Esophagus (tissue), 2 donors: ENCODE results near the gene OR5H1. TPM values are rescaled to one million over a fixed set of nuclear protein-coding genes. Genes with fewer than 3 reads are reported as not detected.
"Not testable (repeated sequence)": the region's sequence is repeated elsewhere in the genome, so short reads cannot be mapped to it uniquely, and the experiment has no call there.

ENCODE experiments used
- H3K27ac ChIP-seq, 2 donors: one replicate each; pipeline ENCODE4 v1.5.1; 2013; ENCODE audit warnings: low read depth in 2 of 2, mild to moderate bottlenecking in 2 of 2, inconsistent platforms in 1 of 2, low read length in 1 of 2, moderate library complexity in 1 of 2
- H3K27me3 ChIP-seq, 2 donors: one replicate each; pipeline ENCODE4 v1.6.1; 2013; ENCODE audit warnings: low read length in 2 of 2, control low read depth in 1 of 2, mild to moderate bottlenecking in 1 of 2; ENCODE audit not compliant: insufficient read depth in 2 of 2, control insufficient read depth in 1 of 2
- H3K36me3 ChIP-seq, 2 donors: one replicate each; pipeline ENCODE4 v1.6.1; 2013; ENCODE audit warnings: low read length in 1 of 2; ENCODE audit not compliant: control insufficient read depth in 2 of 2, insufficient read depth in 2 of 2
- H3K4me1 ChIP-seq, 2 donors: one replicate each; pipeline ENCODE4 v1.6.1; 2013; ENCODE audit warnings: low read length in 1 of 2; ENCODE audit not compliant: control insufficient read depth in 2 of 2, insufficient read depth in 2 of 2
- H3K4me3 ChIP-seq, 2 donors: one replicate each; pipeline ENCODE4 v1.5.1; 2013; ENCODE audit warnings: low read length in 2 of 2, mild to moderate bottlenecking in 2 of 2, low read depth in 1 of 2, moderate library complexity in 1 of 2
- H3K9me3 ChIP-seq, 2 donors: one replicate each; pipeline ENCODE4 v1.6.1; 2013; ENCODE audit warnings: mild to moderate bottlenecking in 2 of 2, low read depth in 1 of 2, low read length in 1 of 2, moderate library complexity in 1 of 2; ENCODE audit not compliant: control insufficient read depth in 2 of 2, insufficient read depth in 1 of 2
- WGBS, 2 donors: extraction: QIAGEN DNeasy Blood & Tissue Kit; methylation state at CpG; one replicate each; pipeline ENCODE4 v1.1.7; 2013; 5-methylcytosine and 5-hydroxymethylcytosine counted together
- polyA plus RNA-seq, 2 donors: library from polyadenylated mRNA; stranded (reverse); fragments of 200-250 nt; gene quantifications; one replicate each; pipeline ENCODE4 v1.2.3, GENCODE V29; 2013
- donor health status: healthy with polysubstance abuse.
- donor health status: Bipolar disorder and iron deficiency.

Gene OR5H1
- polyA plus RNA-seq, 2 donors: not detected

DNA sequence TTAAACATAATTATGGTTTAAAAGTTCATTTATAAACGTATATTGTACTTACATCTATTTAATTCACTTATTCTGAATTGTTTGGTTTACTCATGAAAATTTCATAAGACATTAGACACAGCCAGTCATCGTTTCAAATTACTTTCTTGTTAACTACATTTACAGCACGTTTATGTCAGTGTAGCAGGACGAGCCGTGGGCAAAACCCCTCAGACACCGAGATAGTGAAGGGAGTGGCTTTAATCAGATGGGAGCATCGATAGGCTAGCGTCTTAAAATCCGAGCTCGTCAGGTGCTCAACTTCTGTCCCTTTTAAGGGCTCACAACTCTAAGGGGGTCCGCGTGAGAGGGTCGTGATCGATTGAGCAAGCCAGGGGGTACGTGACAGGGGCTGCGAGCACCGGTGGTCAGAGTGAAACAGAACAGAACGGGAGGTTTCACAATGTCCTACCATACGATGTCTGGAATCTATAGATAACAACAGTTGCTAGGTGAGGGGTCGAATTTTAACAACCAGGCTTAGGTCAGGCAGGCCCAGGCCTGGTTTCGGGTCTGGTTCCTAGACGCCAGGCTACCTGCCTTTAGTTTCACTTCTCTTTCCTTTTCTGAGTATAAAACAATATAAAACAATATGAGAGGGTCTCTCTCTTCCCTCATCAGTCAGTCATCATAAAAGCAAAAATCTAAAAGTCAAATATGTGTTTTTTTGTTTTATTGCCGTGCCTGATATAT, 7.5 kb downstream of the OR5H1 start:
- WGBS, 2 donors: 80 to 83% methylated on average over 23 of the region's 23 CpGs
- not testable (repeated sequence) for H3K27ac ChIP-seq, H3K4me1 ChIP-seq, H3K27me3 ChIP-seq, H3K36me3 ChIP-seq, H3K4me3 ChIP-seq, H3K9me3 ChIP-seq

- Histone ChIP-seq H3K4me3 (no peak overlapping the region), H3K4me1 (no peaks in the 10 kb centered on the region), H3K36me3 (no peaks in the 10 kb centered on the region), H3K27ac (no peak overlapping the region), H3K9me3 (no peaks in the 10 kb centered on the region), H3K27me3 (no peaks in the 10 kb centered on the region)
Measured at GRCh38 chr3:98140531-98140930, 10.0 kb downstream of the OR5H1 start.

DNA sequence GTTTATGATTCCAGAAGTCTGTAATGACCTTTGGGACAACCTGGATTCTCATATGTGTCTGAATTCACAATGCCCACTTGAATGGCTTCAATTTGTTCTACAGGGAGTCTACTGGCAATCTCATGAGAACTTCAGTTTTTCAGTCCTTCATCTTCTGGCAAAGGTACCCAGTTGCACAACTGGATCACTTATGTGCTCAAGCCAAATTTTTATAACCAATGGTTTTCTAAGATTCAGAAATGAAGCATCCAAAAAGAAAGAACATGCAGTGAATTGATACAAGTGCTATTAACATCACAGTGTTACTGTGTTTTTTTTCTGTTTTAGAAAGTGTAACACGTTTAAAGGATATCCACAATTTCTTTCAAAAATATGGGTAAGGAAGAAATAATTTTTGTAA, 16.7 kb downstream of the OR5H1 start, which contains the start of gene OR5H14:
OR5H14 (plus strand) TSS at position 301 of the 400 bp plus-strand sequence. CDS start 1,907 bp downstream, outside the sequence.
- Histone ChIP-seq H3K4me3 (no peak within 1 kb of the TSS), H3K9me3 (no peaks in the 10 kb centered on the region), H3K27ac (no peak within 1 kb of the TSS), H3K4me1 (no peaks in the 10 kb centered on the region), H3K36me3 (no peaks in the 10 kb centered on the region), H3K27me3 (no peaks in the 10 kb centered on the region)
- WGBS, 2 donors: 73 to 76% methylated on average over 1 of the region's 1 CpG

GRCh38 chr3:98148751-98149150, 18.2 kb downstream of the OR5H1 start:
- Histone ChIP-seq H3K4me3 (no peak overlapping the region), H3K27me3 (no peaks in the 10 kb centered on the region), H3K9me3 (no peaks in the 10 kb centered on the region), H3K36me3 (no peaks in the 10 kb centered on the region), H3K4me1 (no peaks in the 10 kb centered on the region), H3K27ac (no peak overlapping the region)
- WGBS, 2 donors: 67% methylated on average over 3 of the region's 3 CpGs

DNA sequence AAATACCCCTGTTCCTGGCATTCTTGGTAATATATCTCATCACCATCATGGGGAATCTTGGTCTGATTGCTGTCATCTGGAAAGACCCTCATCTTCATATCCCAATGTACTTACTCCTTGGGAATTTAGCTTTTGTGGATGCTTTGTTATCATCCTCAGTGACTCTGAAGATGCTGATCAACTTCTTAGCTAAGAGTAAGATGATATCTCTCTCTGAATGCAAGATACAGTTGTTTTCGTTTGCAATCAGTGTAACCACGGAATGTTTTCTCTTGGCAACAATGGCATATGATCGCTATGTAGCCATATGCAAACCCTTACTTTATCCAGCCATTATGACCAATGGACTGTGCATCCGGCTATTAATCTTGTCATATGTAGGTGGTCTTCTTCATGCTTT, 18.9 kb downstream of the OR5H1 start:
- H3K4me3 ChIP-seq, H3K36me3 ChIP-seq, H3K27ac ChIP-seq, H3K27me3 ChIP-seq, H3K4me1 ChIP-seq, H3K9me3 ChIP-seq: not testable (repeated sequence)
- WGBS, 2 donors: 78 to 82% methylated on average over 4 of the region's 4 CpGs

- no peaks in the 10 kb centered on the region for H3K27me3 ChIP-seq
- H3K9me3 ChIP-seq: no peaks in the 10 kb centered on the region
- 72 to 80% methylated on average over 5 of the region's 5 CpGs for WGBS, 2 donors
- no peak overlapping the region for H3K27ac ChIP-seq
- H3K36me3 ChIP-seq: no peaks in the 10 kb centered on the region
- no peaks in the 10 kb centered on the region for H3K4me1 ChIP-seq
- H3K4me3 ChIP-seq: no peak overlapping the region
Measured at GRCh38 chr3:98151241-98151640, 20.7 kb downstream of the OR5H1 start.

- Histone ChIP-seq H3K36me3 (no peaks in the 10 kb centered on the region), H3K4me3 (no peak within 1 kb of the TSS), H3K4me1 (no peaks in the 10 kb centered on the region), H3K27me3 (no peaks in the 10 kb centered on the region), H3K9me3 (no peaks in the 10 kb centered on the region), H3K27ac (no peak within 1 kb of the TSS)
- WGBS, 2 donors: 91 to 96% methylated on average over 3 of the region's 3 CpGs
Measured at GRCh38 chr3:98166396-98166795, 35.9 kb downstream of the OR5H1 start, which contains the start of gene OR5H15. OR5H15 (plus strand) TSS chr3:98166696; CDS start chr3:98168700, 2,004 bp downstream.

GRCh38 chr3:98171071-98171470, 40.5 kb downstream of the OR5H1 start:
- Histone ChIP-seq H3K36me3 (no peaks in the 10 kb centered on the region), H3K27ac (no peak overlapping the region), H3K27me3 (no peaks in the 10 kb centered on the region), H3K4me3 (no peak overlapping the region), H3K9me3 (no peaks in the 10 kb centered on the region), H3K4me1 (no peaks in the 10 kb centered on the region)
- 32 to 43% methylated on average over 1 of the region's 1 CpG for WGBS, 2 donors

DNA sequence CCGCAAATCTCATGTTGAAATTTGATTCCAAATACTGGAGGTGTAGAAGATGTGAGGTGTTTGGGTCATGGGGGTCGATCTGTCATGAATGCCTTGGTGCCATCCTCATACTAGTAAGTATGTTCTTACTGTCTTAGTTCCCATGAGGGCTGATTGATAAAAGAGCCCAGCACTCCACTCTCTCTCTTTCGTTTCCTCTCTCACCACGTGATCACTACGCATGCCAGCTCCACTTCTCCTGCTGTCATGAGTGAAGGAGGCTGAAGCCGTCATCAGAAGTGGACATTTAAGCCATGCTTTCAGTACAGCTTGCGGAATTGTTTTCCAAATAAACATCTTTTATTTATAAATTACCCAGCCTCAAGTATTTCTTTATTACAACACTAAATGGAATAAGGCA, 42.1 kb downstream of the OR5H1 start:
- H3K36me3 ChIP-seq: no peaks in the 10 kb centered on the region
- H3K27ac ChIP-seq: no peak overlapping the region
- H3K4me3 ChIP-seq: no peak overlapping the region
- H3K4me1 ChIP-seq: no peaks in the 10 kb centered on the region
- 72 to 78% methylated on average over 7 of the region's 7 CpGs for WGBS, 2 donors
- H3K9me3 ChIP-seq: no peaks in the 10 kb centered on the region
- H3K27me3 ChIP-seq: no peaks in the 10 kb centered on the region

DNA sequence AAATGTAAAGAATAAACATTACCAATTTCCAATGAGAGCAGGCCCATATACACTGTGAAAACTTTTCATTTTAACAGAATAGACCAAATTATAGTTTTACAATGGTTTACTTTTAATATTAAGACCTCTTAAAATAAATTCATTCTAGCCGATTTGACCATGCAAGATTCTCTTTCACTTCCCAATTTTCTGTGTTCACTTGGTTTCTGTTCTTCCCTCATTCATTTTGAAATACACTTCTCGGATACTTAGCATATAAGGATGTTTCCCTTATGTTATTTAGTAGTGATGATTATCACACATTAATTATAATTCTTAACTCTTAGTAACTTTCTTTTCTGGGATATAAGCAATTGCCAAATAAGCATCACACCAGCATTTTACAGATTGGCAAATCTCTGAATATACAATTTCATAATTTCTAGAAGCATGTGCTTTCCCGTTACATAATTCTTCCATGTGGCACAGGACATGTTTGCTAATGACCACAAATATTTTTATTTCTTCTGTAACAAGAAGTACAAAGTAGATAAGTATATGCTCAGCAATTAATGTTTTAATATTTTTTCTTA, 49.9 kb downstream of the OR5H1 start:
- Histone ChIP-seq H3K27me3 (no peaks in the 10 kb centered on the region), H3K27ac (no peak overlapping the region), H3K9me3 (no peaks in the 10 kb centered on the region), H3K4me3 (no peak overlapping the region), H3K36me3 (no peaks in the 10 kb centered on the region), H3K4me1 (no peaks in the 10 kb centered on the region)
- 84 to 87% methylated on average over 3 of the region's 3 CpGs for WGBS, 2 donors
